Astrocyte (in vitro differentiated cells and primary cell): ENCODE measurements around the gene MTUS2. TPM values are rescaled to one million over a fixed set of nuclear protein-coding genes. Genes with fewer than 3 reads are reported as not detected.
A peak's percentile ranks its signal among the peaks of the same experiment; 100 is the strongest.

Source experiments
- DNase-seq: peaks from one replicate; pipeline ENCODE4 v3.0.0-alpha.2; 2010; ENCODE audit warnings: low read depth
- FAIRE-seq: peaks from 2 replicates; lab custom pipeline; 2011; peaks lifted over from hg19 to GRCh38; lab: Jason Lieb, UNC
- H2AFZ ChIP-seq: 2 replicates; pipeline ENCODE4 v1.6.0; 2012; ENCODE audit warnings: low read depth, low read length, inconsistent platforms
- H3K27ac ChIP-seq: 2 replicates; pipeline ENCODE4 v1.5.1; 2011; ENCODE audit warnings: low read depth, low read length, inconsistent platforms
- H3K27me3 ChIP-seq: 2 replicates; pipeline ENCODE4 v1.6.0; 2011; ENCODE audit warnings: low read length, inconsistent platforms; ENCODE audit not compliant: insufficient read depth
- H3K36me3 ChIP-seq: 2 replicates; pipeline ENCODE4 v1.5.1; 2011; ENCODE audit warnings: low read length, inconsistent platforms; ENCODE audit not compliant: insufficient read depth
- H3K4me1 ChIP-seq: 2 replicates; pipeline ENCODE4 v1.5.1; 2011; ENCODE audit warnings: low read length, inconsistent platforms; ENCODE audit not compliant: insufficient read depth
- H3K4me2 ChIP-seq: 2 replicates; pipeline ENCODE4 v1.6.0; 2012; ENCODE audit warnings: low read length, inconsistent platforms
- H3K4me3 ChIP-seq: 2 replicates; pipeline ENCODE4 v1.5.1; 2011; ENCODE audit warnings: low read depth, mild to moderate bottlenecking, low read length, inconsistent platforms; ENCODE audit not compliant: insufficient read depth
- H3K79me2 ChIP-seq: 2 replicates; pipeline ENCODE4 v1.6.0; 2012; ENCODE audit warnings: mild to moderate bottlenecking, low read length, inconsistent platforms; ENCODE audit not compliant: insufficient read depth
- H3K9ac ChIP-seq: 2 replicates; pipeline ENCODE4 v1.6.0; 2012; ENCODE audit warnings: mild to moderate bottlenecking, low read length, inconsistent platforms
- H3K9me3 ChIP-seq: 2 replicates; pipeline ENCODE4 v1.5.1; 2012; ENCODE audit warnings: low read depth, mild to moderate bottlenecking, low read length, inconsistent platforms; ENCODE audit not compliant: insufficient read depth
- H4K20me1 ChIP-seq: 2 replicates; pipeline ENCODE4 v1.6.0; 2012; ENCODE audit warnings: low read length, inconsistent platforms; ENCODE audit not compliant: insufficient read depth
- H3K27ac Mint-ChIP-seq: one replicate; pipeline ENCODE4 v1.8.0; 2021; ENCODE audit warnings: mild to moderate bottlenecking, mixed read lengths; ENCODE audit not compliant: unreplicated experiment
- H3K27me3 Mint-ChIP-seq: one replicate; pipeline ENCODE4 v1.8.0; 2021; ENCODE audit warnings: low read depth, mixed read lengths; ENCODE audit not compliant: unreplicated experiment
- H3K36me3 Mint-ChIP-seq: one replicate; pipeline ENCODE4 v1.8.0; 2021; ENCODE audit warnings: low read depth, mixed read lengths; ENCODE audit not compliant: unreplicated experiment
- H3K4me1 Mint-ChIP-seq: one replicate; pipeline ENCODE4 v1.8.0; 2021; ENCODE audit warnings: low read depth, mixed read lengths; ENCODE audit not compliant: unreplicated experiment
- H3K4me3 Mint-ChIP-seq: one replicate; pipeline ENCODE4 v1.8.0; 2021; ENCODE audit warnings: mild to moderate bottlenecking, moderate library complexity, mixed read lengths; ENCODE audit not compliant: unreplicated experiment
- H3K9me3 Mint-ChIP-seq: one replicate; pipeline ENCODE4 v1.8.0; 2021; ENCODE audit warnings: mild to moderate bottlenecking, mixed read lengths; ENCODE audit not compliant: unreplicated experiment
- CTCF ChIP-seq: IDR thresholded peaks from 2 replicates; pipeline ENCODE4 v1.5.1; 2011; ENCODE audit warnings: low read depth, mild to moderate bottlenecking, inconsistent platforms, low read length, moderate library complexity; ENCODE audit not compliant: insufficient read depth
- EZH2 ChIP-seq: IDR thresholded peaks from 2 replicates; pipeline ENCODE4 v1.6.1; 2012; ENCODE audit warnings: mild to moderate bottlenecking, low read length, inconsistent platforms; ENCODE audit not compliant: insufficient read depth
- total RNA-seq: library from RNA; stranded (reverse); gene quantifications from 2 replicates; pipeline ENCODE4 v1.2.1, GENCODE V29; 2021

Gene MTUS2
- total RNA-seq, 1 donor from 2014 or later: 0.50 TPM

DNA sequence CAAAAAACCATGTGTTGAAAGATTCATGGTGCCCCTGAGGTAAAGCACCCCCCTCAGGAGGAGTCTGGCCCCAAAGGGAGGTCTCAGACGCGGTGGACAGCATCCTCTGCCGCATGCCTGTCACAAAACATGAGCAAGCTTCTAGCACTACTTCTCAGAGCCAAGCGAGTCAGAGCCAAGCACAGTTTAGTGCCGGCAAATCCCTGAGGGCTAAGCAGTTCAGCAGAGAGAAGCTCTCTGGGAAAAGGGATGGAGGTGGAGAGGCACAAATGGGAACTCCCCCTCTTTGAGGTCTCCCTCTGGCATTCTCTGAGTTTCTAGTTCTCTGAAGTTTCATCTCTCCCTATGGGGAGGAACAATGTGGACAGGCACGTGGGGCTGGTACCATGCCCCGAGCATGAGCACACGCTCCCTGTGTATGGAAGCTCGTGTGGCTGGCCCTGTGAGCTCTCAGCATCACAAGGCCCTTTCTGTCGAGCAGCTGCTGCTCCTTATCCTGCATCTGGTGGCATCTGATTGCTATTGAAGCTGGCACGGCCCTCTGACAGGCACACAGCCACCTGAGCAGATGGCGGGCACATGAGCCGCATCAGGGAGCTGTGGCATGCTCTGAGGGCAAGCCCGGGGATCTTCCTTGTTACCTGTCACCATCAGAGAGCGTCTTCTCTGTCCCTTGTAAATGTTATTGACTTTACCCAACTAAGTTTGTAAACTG lies 450.3 kb downstream of the MTUS2 start:
- DNase-seq (no peak), FAIRE-seq (no peak)
- Mint-ChIP-seq H3K27ac (peak overlapping the region; percentile 43), H3K9me3 (no peaks in the 10 kb centered on the region), H3K27me3 (peaks cover 9% of the 10 kb centered on the region), H3K4me3 (no peak overlapping the region), H3K4me1 (no peaks in the 10 kb centered on the region), H3K36me3 (no peaks in the 10 kb centered on the region)
- Histone ChIP-seq H3K27me3 (peaks cover 2% of the 10 kb centered on the region), H3K4me1 (no peaks in the 10 kb centered on the region), H3K27ac (no peak overlapping the region), H3K36me3 (no peaks in the 10 kb centered on the region), H3K4me2 (no peak overlapping the region), H3K4me3 (no peak overlapping the region), H3K79me2 (no peaks in the 10 kb centered on the region), H4K20me1 (no peaks in the 10 kb centered on the region), H2AFZ (no peak overlapping the region), H3K9ac (no peak overlapping the region), H3K9me3 (peaks cover 3% of the 10 kb centered on the region)
- TF ChIP-seq CTCF (no peak), EZH2 (no peak)

GRCh38 chr13:29271606-29272005 lies 451.5 kb downstream of the MTUS2 start:
- no peak overlapping the region for H3K4me3 Mint-ChIP-seq
- H3K4me1 Mint-ChIP-seq: no peaks in the 10 kb centered on the region
- no peak for DNase-seq
- no peaks in the 10 kb centered on the region for H3K36me3 ChIP-seq
- H3K79me2 ChIP-seq: no peaks in the 10 kb centered on the region
- no peak overlapping the region for H2AFZ ChIP-seq
- peaks cover 2% of the 10 kb centered on the region for H3K9me3 ChIP-seq
- TF ChIP-seq EZH2 (no peak), CTCF (no peak)
- H3K27ac Mint-ChIP-seq: no peak overlapping the region
- no peaks in the 10 kb centered on the region for H3K36me3 Mint-ChIP-seq
- H3K4me1 ChIP-seq: no peaks in the 10 kb centered on the region
- no peak overlapping the region for H3K4me2 ChIP-seq
- peaks cover 9% of the 10 kb centered on the region for H3K27me3 Mint-ChIP-seq
- no peaks in the 10 kb centered on the region for H4K20me1 ChIP-seq
- FAIRE-seq: peak; percentile 13
- H3K4me3 ChIP-seq: no peak overlapping the region
- H3K9me3 Mint-ChIP-seq: no peaks in the 10 kb centered on the region
- peaks cover 2% of the 10 kb centered on the region for H3K27me3 ChIP-seq
- H3K27ac ChIP-seq: no peak overlapping the region
- H3K9ac ChIP-seq: no peak overlapping the region
